T follicular helper cell (primary cell): ENCODE measurements around the gene DTYMK.

Source experiments
- DNase-seq: peaks from one replicate; pipeline ENCODE4 v3.0.0-alpha.2; 2020; ENCODE audit warnings: low read depth

DTYMK gene

GRCh38 chr2:241645915-241646645 is 40.5 kb downstream of the DTYMK start:
- DNase-seq: no peak

GRCh38 chr2:241645056-241645914 is 41.3 kb downstream of the DTYMK start:
- no peak for DNase-seq

GRCh38 chr2:241641631-241642030 is 45.0 kb downstream of the DTYMK start:
- no peak for DNase-seq

GRCh38 chr2:241640165-241640795 is 46.3 kb downstream of the DTYMK start:
- no peak for DNase-seq

- DNase-seq: no peak
These were observed 47.2 kb downstream of the DTYMK start for GRCh38 chr2:241639385-241639784.

- DNase-seq: no peak
These were observed 47.7 kb downstream of the DTYMK start for GRCh38 chr2:241638940-241639339.

- peak; percentile 12 for DNase-seq
These were observed 48.6 kb downstream of the DTYMK start for GRCh38 chr2:241637795-241638660.

- peak; percentile 57 for DNase-seq
These were observed 49.4 kb downstream of the DTYMK start, which contains the start of the genes ATG4B and THAP4 for GRCh38 chr2:241637018-241637794. TSS of gene ATG4B (plus strand) at chr2:241637693. CDS start at chr2:241637715, 22 bp downstream. TSS of gene THAP4 (minus strand) at chr2:241637158. CDS start at chr2:241637017, 141 bp downstream.

- DNase-seq: no peak
These were observed 50.2 kb downstream of the DTYMK start for GRCh38 chr2:241636182-241637017.

- DNase-seq: no peak
These were observed 50.9 kb downstream of the DTYMK start for GRCh38 chr2:241635756-241636155.

GRCh38 chr2:241633561-241633960 is 53.1 kb downstream of the DTYMK start:
- no peak for DNase-seq

- no peak for DNase-seq
These were observed 53.9 kb downstream of the DTYMK start for GRCh38 chr2:241632478-241633325.

- no peak for DNase-seq
These were observed 56.7 kb downstream of the DTYMK start for GRCh38 chr2:241629762-241630435.

- DNase-seq: no peak
These were observed 58.9 kb downstream of the DTYMK start for GRCh38 chr2:241627675-241628074.
